Measurements from ENCODE around the gene SCGB1C1.
"Not testable (repeated sequence)": the region's sequence is repeated elsewhere in the genome, so short reads cannot be mapped to it uniquely, and the experiment has no call there.

Gene SCGB1C1

DNA sequence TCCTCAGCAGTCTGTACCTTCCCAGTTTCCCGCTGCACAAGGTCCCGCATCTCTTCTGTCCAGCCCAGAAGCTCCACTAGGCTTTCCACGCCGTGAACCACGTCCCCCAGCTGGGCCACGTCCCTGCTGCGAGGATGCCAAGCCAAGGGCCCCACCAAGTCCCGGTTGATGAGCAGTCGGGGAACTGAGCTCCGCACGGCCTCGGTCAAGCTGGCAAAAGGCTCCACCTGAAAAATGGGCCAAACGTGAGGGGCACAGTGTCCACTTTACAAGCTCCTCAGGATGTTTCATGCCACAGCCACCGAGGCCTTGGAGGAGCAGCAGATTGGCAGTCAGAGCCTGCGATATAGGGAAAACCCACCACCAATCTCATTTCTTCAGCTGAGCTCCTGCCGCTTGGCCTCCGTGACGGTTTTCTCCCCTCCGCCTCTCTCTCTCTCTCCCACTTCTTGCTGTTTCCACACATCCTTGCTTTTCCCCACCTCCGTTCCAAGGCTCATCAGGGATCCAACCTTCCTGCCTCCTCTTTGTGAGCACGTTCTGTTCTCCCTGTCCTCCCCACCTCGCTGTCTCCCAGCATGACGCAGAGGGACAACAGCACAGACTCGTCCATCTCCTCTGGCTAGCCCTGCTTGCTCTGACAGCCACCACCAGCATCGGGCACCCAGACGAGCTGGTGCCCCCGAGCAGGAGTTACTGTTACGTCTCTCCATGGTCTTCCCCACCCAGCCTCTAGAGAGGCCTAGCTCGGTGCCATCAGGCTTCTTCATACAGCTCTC is 26.1 kb downstream of the SCGB1C1 start:
- no peak for DNase-seq

- not testable (repeated sequence) for DNase-seq
Observed at GRCh38 chr11:220641-221215, 27.9 kb downstream of the SCGB1C1 start.

DNA sequence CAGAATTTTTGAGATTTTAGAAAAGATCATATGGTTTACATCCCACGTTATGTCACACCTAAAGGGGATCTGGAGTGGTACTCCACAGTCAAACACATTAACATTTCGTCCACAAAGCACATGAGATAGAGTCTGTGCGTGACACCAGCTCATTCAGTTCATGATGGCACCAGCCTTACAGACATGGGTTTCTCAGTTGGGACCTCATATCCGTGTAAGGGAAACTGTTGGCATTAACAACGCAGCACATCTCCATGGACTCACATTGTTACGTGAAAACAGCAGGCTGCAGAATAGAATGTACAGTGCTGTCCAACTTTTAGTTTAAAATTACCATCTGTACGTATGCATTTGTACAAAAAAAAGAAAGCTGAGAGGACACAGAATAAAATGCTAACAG is 28.7 kb downstream of the SCGB1C1 start:
- DNase-seq, result no peak

GRCh38 chr11:221998-222789 is 29.3 kb downstream of the SCGB1C1 start:
- no peak for DNase-seq

DNA sequence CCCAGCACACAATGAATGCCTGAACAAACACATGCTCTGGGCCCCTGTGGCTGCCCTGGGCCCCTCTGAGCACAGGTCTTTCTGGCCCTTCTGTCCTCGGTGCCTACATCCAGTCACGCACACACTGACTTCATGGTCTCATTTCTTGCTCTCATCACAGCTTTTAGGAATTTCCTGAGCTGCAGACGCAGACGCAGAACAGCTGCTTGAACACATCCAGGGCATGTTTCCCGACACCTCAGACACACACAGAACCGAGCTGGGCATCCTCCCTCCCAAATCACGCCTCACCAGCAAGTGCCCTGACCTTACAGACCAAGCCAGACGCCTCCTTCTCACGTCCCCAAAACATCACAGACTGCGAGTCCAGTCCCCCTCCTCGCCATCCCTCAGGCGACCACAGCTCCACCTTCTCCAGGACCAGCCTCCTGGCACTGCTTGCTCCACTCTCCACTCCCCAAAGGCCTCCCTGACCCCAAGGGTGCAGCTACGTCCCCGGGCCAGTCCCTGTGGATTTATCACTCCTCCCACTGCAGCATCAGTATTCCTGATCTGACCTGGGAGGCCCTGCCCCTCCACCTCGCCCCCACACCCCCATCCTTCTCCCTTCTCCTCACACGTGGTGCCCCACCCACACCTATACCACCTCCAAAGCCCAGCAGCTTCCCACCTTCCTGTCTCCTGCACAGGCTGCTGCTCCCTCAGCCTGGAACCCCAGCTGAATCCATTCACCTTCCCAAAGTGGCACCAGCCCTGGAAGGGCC is 30.3 kb downstream of the SCGB1C1 start:
- no peak for DNase-seq

GRCh38 chr11:223884-224283 is 31.0 kb downstream of the SCGB1C1 start:
- DNase-seq, result no peak

- no peak for DNase-seq
Observed at GRCh38 chr11:224424-224823, 31.5 kb downstream of the SCGB1C1 start.

- no peak for DNase-seq
Observed at GRCh38 chr11:225734-226453, 33.0 kb downstream of the SCGB1C1 start.

DNA sequence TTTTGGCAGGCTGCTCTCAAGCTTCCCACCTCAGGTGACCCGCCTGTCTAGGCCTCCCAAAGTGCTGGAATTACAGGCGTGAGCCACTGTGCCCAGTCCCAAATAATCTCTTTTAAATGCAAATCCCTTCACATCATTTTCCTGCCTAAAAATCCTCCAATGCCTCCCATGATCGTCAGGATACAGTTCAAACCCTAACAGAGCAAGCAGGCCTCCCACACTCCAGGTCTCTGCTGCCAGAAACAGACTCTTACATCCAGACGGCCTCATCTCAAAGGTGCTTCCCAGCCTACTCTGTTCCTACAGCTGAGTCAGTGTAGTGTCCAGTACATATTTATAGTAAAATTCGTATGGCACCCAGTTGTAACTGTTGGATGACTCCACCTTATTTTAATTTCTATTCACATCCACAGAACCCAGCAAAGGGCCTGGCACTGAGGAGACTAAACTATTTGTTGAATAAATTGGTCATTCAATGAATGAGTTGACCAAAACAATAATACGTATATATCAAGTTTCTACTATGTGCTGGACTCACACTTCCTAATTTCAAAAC is 35.0 kb downstream of the SCGB1C1 start:
- no peak for DNase-seq

DNA sequence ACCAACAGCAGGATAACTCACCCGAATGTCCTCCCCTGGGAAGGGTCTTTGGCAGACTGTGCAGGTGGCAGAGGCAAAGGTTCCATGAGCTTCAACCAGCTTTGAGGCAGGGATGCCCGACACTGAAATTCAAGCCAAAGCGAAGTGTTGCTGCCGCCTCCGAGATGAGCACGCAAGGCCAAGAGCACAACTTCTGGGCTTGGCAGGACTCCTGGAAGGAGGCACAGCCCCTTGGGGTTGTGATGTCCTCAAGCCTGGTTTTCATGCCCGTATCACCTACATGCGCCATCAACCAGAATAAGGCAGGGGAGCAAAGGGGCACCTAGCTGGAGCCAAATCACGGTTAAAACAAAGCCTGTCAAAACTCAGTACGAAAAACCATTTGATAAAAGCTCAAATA is 37.6 kb downstream of the SCGB1C1 start:
- no peak for DNase-seq

GRCh38 chr11:232783-233565 is 40.1 kb downstream of the SCGB1C1 start:
- no peak for DNase-seq

GRCh38 chr11:235180-235579 is 42.3 kb downstream of the SCGB1C1 start:
- no peak for DNase-seq

DNA sequence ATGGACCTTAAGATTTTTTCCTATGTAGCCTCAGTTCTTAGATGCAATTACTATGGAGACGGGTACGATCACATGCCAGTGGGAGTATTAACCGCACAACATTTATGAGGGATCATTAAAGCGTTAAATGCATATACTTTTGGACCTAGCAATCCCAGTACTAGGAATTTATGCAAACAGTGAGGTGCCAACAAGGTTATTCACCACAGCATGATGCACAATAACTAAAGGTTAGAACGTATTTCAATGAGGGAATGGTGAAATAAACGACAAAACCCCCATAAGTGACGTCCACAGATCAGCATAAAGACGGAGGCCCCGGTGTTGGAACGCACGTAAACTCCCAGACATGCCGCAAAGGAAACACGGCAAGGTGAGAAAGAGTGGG is 42.7 kb downstream of the SCGB1C1 start:
- DNase-seq, result no peak

- DNase-seq, result peak; percentile 73
Observed at GRCh38 chr11:235997-236773, 43.3 kb downstream of the SCGB1C1 start, which contains the start of gene SIRT3. Gene SIRT3, minus strand, starts transcription at chr11:236342. Its CDS starts 14 bp downstream, at chr11:236328.

DNA sequence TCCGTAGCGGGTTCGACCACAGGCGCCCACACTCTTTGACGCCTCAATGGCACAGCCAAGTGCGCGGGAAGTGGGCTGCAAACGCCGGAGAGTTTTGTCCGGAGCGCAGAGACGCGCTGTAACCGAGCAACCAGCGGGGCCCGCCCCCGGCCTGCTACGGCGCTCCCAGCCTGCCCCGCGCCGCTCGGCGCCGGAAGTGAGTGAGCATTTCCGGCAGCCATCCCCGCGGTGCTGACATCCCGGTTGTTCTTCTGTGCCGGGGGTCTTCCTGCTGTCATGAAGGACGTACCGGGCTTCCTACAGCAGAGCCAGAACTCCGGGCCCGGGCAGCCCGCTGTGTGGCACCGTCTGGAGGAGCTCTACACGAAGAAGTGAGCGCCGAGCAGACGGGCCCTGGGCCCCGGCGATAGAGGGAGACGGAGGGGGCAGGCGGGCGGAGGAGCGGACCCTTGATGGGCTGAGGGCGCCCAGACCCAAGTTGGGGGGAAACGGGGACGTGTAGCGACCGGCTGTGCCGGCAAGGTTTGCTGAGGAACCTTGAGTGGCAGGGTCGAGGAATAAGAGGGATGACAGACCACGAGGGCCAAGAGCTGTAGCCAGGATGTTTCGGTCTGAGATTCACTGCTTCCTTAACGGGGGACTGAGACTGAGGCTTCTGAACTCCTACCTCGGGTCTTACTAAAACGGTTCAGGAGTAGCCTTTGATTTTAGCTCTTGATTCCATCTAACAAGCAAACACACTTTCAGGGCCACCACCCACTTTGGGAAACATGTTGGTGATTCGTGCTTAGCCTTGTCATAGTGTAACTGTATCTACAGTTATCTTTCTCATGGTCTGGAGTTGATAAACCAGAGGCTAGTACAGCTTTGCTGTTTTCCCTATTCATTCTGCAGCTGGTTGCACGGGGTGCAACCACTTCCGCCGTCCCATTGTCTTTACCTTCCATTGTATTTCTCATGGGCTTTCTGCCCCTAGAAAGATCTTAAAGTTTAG is 44.2 kb downstream of the SCGB1C1 start, which contains the start of gene PSMD13:
Gene PSMD13 (plus strand): TSS at position 203 of the 994 bp plus-strand sequence. CDS start 74 bp downstream, at position 277.
- DNase-seq, result peak; percentile 70

- not testable (repeated sequence) for DNase-seq
Observed at GRCh38 chr11:238346-238745, 45.5 kb downstream of the SCGB1C1 start.

DNA sequence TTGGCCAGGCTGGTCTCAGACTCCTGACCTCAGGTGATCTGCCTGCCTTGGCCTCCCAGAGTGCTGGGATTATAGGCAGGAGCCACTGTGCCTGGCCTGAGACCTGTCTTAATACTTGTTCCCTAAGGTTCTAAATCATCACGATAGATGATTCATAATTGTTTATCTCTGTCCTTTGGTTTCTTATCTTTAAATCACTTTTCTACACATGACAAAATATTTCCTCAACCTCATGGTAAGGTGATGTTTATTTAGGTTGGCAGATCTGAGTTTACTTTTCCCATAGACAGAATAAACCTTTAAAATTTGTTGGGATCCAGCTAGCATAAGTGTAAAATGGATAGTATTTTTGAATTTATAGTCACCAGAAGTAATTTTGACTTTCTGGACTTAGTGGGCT is 47.4 kb downstream of the SCGB1C1 start:
- DNase-seq, result no peak

DNA sequence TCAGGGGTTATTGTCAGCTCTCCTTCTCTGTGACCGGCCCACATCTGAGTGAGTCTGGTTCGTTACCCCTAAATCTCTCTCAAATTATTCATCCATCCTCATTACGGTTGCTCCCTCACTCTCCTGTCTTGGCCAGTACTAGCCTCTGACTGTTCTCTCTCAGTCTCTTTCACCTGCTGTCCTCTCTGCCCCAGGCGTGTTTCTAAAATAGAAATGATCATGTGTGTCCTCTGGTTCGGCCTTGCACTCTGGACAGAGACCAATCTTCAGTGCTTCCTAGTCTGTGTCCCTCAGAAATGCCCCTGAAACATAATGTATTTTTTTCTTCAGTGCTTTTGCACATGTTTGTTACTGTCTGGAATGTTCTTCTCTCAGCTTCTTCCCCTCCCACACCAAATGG is 48.8 kb downstream of the SCGB1C1 start:
- no peak for DNase-seq

All from NCI-H1105 (cell line).